HG02840 (cell line): ENCODE measurements around the gene LAMA3.

ENCODE experiments used
- ATAC-seq: cut with Tn5 transposase; IDR thresholded peaks from one replicate; pipeline ENCODE4 v1.9.1; 2021; ENCODE audit warnings: mild to moderate bottlenecking, moderate library complexity, moderate number of reproducible peaks; ENCODE audit not compliant: unreplicated experiment, low FRiP score

Gene LAMA3

GRCh38 chr18:23951206-23951605, 262.0 kb downstream of the LAMA3 start:
- no peak for ATAC-seq

GRCh38 chr18:23953984-23954383, 264.7 kb downstream of the LAMA3 start:
- ATAC-seq = no peak

- no peak for ATAC-seq
These were observed 267.2 kb downstream of the LAMA3 start for GRCh38 chr18:23956483-23956882.

- ATAC-seq = no peak
These were observed 268.8 kb downstream of the LAMA3 start for GRCh38 chr18:23958036-23958435.

GRCh38 chr18:23963443-23964165, 274.4 kb downstream of the LAMA3 start:
- no peak for ATAC-seq

- no peak for ATAC-seq
These were observed 275.3 kb downstream of the LAMA3 start for GRCh38 chr18:23964282-23965238.

- no peak for ATAC-seq
These were observed 277.7 kb downstream of the LAMA3 start for GRCh38 chr18:23966909-23967308.

- no peak for ATAC-seq
These were observed 278.3 kb downstream of the LAMA3 start for GRCh38 chr18:23967321-23968089.

- ATAC-seq = no peak
These were observed 279.7 kb downstream of the LAMA3 start for GRCh38 chr18:23968638-23969604.

- ATAC-seq = no peak
These were observed 280.4 kb downstream of the LAMA3 start for GRCh38 chr18:23969664-23970063.

GRCh38 chr18:23970161-23971096, 281.2 kb downstream of the LAMA3 start:
- no peak for ATAC-seq

- no peak for ATAC-seq
These were observed 281.8 kb downstream of the LAMA3 start for GRCh38 chr18:23971097-23971440.

GRCh38 chr18:23971666-23972230, 282.5 kb downstream of the LAMA3 start:
- no peak for ATAC-seq

GRCh38 chr18:23972453-23972852, 283.2 kb downstream of the LAMA3 start:
- ATAC-seq = no peak

GRCh38 chr18:23977103-23977502, 287.9 kb downstream of the LAMA3 start:
- no peak for ATAC-seq

GRCh38 chr18:23977719-23978483, 288.6 kb downstream of the LAMA3 start:
- no peak for ATAC-seq

- ATAC-seq = peak; percentile 76
These were observed 292.2 kb downstream of the LAMA3 start for GRCh38 chr18:23981369-23981980.
